ENCODE data around the gene POU4F3.
A peak's percentile ranks its signal among the peaks of the same experiment; 100 is the strongest.
"Not testable (repeated sequence)": the region's sequence is repeated elsewhere in the genome, so short reads cannot be mapped to it uniquely, and the experiment has no call there.

Gene POU4F3, protein sequence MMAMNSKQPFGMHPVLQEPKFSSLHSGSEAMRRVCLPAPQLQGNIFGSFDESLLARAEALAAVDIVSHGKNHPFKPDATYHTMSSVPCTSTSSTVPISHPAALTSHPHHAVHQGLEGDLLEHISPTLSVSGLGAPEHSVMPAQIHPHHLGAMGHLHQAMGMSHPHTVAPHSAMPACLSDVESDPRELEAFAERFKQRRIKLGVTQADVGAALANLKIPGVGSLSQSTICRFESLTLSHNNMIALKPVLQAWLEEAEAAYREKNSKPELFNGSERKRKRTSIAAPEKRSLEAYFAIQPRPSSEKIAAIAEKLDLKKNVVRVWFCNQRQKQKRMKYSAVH

DNA sequence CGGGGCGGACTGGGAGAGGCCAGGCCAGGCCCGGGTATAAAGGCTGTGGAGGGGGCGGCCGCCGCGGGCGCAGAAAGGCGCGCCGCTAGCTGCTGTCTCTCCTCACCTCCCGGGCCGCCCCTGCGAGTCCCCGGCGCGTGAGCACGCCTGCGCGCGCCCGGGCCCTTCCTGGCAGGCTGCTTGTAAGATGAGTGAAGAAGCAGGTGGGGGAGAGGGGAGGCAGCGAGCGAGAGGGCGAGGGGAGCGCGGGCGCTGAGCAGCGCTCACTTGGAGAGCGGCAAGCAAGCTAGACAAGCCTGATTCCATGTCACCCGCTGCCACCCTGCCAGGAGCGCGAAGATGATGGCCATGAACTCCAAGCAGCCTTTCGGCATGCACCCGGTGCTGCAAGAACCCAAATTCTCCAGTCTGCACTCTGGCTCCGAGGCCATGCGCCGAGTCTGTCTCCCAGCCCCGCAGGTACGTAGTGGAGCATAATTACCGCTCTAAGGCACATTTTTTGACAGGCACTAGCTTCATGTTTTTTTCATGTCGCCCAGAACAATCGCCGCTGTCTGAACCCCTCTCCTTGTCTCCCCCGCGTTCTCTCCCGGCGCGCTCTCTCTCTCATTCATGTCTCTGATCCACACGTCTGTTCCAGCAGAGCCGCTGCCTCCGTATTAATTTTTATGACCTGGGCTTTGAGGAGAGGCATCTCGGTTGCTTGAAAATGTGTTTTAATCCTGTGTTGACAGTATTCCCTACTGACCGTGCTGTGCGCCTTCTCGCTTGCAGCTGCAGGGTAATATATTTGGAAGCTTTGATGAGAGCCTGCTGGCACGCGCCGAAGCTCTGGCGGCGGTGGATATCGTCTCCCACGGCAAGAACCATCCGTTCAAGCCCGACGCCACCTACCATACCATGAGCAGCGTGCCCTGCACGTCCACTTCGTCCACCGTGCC lies at the start of gene POU4F3:
Gene POU4F3 (plus strand): TSS at position 66 of the 941 bp plus-strand sequence. CDS start 274 bp downstream, at position 340.
- DNase-seq (ENCODE audit: low spot score), result no peak

DNA sequence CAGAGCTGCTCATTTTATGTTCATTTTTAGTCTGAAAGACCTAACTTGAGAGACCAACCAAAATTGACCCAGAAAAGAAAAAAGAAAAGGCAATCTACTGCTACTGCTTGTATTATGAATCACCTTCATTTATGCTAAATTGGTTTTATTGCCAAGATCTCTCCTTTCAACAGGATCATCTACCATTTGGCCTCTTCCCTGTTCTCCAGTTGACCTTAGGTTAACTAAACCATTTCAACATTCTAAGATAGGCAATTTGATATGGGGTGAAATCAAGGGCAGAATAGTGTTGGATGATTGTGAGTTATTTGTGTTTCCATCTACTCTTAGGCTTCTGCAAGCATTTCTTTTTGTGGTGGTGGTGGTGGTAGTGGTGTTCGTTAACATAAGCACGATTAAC lies 48.3 kb upstream of the POU4F3 start:
- no peak for DNase-seq (ENCODE audit: low spot score)

DNA sequence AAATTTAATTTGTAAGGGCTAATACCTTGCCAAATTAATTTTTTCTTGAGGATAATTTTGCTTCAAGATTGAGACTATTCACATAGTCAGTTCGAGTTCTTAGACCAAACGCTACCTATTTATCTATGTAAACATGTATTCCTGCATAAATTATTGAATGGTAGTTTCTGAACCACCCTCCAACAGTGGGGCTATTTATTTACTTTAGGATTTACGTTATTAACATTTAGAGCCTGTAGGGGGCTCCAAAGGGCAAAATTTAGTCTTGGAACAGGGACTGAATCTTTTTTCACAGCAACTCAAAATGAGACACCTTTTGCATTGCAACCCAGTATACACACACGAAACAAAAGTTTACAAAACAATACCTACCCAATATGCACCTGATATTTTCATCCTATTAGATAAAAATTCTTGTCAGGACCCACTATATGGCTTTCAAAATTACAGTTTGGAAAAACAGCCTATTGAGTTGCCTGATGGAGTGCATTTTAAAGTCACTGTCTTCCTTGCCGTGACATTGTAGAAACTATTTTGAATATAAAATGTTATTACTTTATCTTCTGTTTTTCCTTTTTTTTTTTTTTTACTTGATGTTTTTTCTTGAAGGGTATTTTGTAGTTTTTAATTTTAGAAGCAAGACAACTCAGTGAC lies 47.1 kb upstream of the POU4F3 start:
- DNase-seq (ENCODE audit: low spot score), result peak; percentile 63

- DNase-seq (ENCODE audit: low spot score), result no peak
Observed at GRCh38 chr5:146296245-146296644, 42.4 kb upstream of the POU4F3 start.

DNA sequence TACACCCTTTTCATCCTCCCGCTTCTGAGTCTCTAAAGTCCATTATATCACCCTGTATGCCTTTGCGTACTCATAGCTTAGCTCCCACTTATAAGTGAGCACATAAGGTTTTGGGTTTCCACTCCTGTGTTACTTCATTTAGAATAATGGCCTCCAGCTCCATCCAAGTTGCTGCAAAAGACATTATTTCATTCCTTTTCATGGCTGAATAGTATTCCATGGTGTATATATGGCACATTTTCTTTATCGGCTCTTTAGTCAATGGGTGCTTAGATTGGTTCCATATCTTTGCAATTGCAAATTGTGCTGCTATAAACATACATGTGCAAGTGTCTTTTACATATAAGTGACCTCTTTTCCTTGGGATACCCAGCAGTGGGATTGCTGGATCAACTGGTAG lies 39.7 kb upstream of the POU4F3 start:
- DNase-seq (ENCODE audit: low spot score), result not testable (repeated sequence)

DNA sequence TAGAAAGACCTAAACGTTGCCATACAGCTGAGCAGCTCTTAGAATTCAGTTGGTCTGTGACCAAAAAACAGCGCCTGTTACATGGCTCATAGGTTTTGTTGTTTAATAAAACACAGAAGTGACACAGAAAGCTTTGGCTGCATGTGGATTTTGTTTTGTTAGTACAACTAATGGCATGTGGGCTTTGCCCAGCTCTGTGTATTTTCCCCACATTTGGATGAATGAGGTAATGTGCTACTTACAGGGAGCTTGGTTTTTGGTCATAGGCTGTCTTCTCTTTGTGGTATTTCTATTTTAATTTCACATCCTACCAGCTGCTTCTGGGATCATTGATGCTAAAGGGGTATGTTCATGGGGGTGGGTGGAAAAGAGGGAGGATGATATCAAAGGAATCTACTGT lies 37.0 kb upstream of the POU4F3 start:
- no peak for DNase-seq (ENCODE audit: low spot score)

DNA sequence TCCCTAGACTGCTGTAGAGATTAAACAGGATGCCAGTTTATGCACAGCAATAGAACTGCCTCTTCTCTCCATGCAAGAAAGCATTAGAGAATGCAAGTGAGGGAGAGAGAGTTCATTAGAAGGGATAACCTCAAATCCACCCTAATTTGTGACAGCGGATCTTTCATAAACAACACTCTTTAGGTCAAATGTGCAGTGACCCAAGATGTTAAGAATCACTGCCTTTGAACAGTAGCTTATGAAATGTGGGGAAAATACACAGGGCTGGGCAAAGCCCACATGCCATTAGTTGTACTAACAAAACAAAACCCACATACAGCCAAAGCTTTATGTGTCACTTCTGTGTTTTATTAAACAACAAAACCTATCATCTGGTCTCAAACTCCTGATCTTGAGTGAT lies 36.2 kb upstream of the POU4F3 start:
- DNase-seq (ENCODE audit: low spot score), result peak; percentile 18

GRCh38 chr5:146306838-146307237 lies 31.8 kb upstream of the POU4F3 start:
- DNase-seq (ENCODE audit: low spot score), result peak; percentile 29

DNA sequence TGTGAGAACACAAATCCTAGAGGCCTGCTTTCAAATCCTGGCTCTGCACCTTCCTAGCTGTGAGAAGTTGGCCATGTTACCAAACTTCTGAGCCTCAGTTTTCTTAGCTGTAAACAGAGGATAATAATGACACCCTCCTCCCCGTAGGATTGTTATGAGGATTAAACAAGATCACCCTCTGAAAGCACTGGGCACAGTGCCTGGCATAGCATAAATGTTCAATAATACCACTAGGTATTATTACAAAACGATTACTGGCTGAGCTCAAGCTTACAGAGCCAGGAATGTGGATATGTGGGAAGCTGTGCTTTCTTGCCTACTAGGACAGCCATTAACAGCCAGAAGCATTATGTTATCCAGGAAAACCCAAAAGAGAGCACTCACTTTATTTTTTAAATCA lies 30.8 kb upstream of the POU4F3 start:
- no peak for DNase-seq (ENCODE audit: low spot score)

- no peak for DNase-seq (ENCODE audit: low spot score)
Observed at GRCh38 chr5:146310540-146310939, 28.1 kb upstream of the POU4F3 start.

- DNase-seq (ENCODE audit: low spot score), result no peak
Observed at GRCh38 chr5:146311278-146311677, 27.4 kb upstream of the POU4F3 start.

- no peak for DNase-seq (ENCODE audit: low spot score)
Observed at GRCh38 chr5:146313027-146313426, 25.6 kb upstream of the POU4F3 start.

- peak; percentile 62 for DNase-seq (ENCODE audit: low spot score)
Observed at GRCh38 chr5:146321571-146321970, 17.1 kb upstream of the POU4F3 start.

DNA sequence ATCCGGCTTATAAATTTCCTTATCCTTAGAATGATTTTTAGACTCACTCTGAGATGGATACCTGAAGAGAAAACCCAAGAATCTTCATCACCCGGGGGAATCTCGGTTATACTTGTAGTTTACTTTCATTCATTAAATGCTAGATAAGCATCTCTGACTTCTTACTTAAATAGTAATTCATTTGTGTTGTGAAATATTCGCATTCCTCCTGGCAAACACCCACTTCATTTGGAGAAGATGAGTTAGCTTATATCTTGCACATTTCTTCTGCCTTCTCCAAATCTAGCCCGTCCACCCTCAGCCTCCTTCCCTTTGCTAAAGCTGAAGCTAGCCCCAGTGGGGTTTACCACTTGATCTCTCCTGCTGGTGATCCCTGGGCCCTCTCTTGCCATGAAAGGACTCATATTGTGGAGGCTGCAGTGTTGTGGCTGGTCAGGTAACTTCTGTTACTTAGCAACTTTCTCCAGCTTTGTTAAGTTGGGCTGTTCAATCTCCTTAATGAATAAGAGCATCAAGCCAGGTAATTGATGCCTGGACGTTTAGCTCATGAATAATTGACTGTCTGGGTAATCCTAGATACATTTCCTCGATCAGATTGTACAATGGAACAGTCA lies 11.3 kb upstream of the POU4F3 start:
- DNase-seq (ENCODE audit: low spot score), result no peak

DNA sequence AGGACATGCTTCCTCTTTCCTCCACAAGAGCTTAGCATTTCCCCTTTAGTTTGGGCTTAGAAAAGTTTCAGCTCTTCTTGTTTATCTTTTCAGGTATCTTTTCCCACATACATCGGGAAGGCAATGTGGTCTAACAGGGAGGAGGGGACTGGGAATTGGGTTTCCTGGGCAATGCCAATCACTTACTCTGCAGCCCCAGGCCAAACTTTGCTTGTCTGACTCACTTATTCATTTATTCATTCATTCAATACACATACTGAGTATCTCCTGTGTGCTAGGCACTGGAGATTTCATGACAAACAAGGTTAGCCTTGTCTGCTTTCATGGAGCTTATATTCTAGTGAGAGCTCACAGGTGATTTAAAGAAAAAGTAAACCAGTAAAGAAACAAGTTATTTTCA lies 10.7 kb upstream of the POU4F3 start:
- no peak for DNase-seq (ENCODE audit: low spot score)

GRCh38 chr5:146329697-146330096 lies 8.9 kb upstream of the POU4F3 start:
- no peak for DNase-seq (ENCODE audit: low spot score)

- no peak for DNase-seq (ENCODE audit: low spot score)
Observed at GRCh38 chr5:146331423-146331822, 7.2 kb upstream of the POU4F3 start.

- DNase-seq (ENCODE audit: low spot score), result no peak
Observed at GRCh38 chr5:146334074-146334533, 4.5 kb upstream of the POU4F3 start.

GRCh38 chr5:146336197-146336596 lies 2.4 kb upstream of the POU4F3 start:
- no peak for DNase-seq (ENCODE audit: low spot score)

- no peak for DNase-seq (ENCODE audit: low spot score)
Observed at GRCh38 chr5:146337264-146337904, 1.3 kb upstream of the POU4F3 start.

GRCh38 chr5:146337928-146338327 lies 711 bp upstream of the POU4F3 start:
- no peak for DNase-seq (ENCODE audit: low spot score)
